A673 (cell line): ENCODE data around the gene PARD3.

Source experiments
- CTCF ChIP-seq: fragments of 300-800, 200-600 bp; sonication (generic); conservative IDR thresholded peaks from 2 replicates; pipeline ENCODE4 v1.5.1; 2017; ENCODE audit warnings: low read depth, mild to moderate bottlenecking, antibody characterized with exemption, low read length, moderate library complexity, mixed read lengths
- EZH2 ChIP-seq: fragments of 200-600 bp; sonication (generic); IDR thresholded peaks from 2 replicates; pipeline ENCODE4 v1.6.1; 2017; ENCODE audit warnings: borderline replicate concordance, low read depth, mild to moderate bottlenecking, mixed read lengths, antibody characterized with exemption, low read length; ENCODE audit not compliant: poor library complexity, severe bottlenecking

- TF ChIP-seq EZH2 (no peak), CTCF (no peak)
Measured at GRCh38 chr10:34768972-34769330, 46.1 kb downstream of the PARD3 start.
